ENCODE results near the gene PPARG.

The PPARG gene

DNA sequence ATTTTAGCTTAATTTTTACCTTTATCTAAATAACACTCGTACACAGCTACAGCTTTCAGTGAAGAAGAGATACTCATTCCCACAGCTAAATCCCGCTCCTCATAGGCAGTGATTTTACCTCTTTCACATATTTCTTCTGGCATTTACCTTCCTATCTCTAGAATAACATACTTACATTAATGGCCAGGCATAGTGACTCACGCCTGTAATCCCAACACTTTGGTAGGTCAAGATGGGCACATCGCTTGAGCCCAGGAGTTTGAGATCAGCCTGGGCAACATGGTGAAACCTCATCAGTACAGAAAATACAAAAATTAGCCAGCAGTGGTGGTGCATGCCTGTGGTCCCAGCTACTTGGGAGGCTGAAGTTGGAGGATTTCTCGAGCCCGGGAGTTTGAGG is 80.2 kb downstream of the PPARG start:
- H3K4me3 ChIP-seq (ENCODE audit: low read depth, low read length) = no peak overlapping the region
- no peak for DNase-seq (ENCODE audit: low read depth)
- in situ Hi-C loops (cut with HindIII; ENCODE audit: low sequenced_read_pairs) = no loop called here
- TF ChIP-seq, protein P1, sequence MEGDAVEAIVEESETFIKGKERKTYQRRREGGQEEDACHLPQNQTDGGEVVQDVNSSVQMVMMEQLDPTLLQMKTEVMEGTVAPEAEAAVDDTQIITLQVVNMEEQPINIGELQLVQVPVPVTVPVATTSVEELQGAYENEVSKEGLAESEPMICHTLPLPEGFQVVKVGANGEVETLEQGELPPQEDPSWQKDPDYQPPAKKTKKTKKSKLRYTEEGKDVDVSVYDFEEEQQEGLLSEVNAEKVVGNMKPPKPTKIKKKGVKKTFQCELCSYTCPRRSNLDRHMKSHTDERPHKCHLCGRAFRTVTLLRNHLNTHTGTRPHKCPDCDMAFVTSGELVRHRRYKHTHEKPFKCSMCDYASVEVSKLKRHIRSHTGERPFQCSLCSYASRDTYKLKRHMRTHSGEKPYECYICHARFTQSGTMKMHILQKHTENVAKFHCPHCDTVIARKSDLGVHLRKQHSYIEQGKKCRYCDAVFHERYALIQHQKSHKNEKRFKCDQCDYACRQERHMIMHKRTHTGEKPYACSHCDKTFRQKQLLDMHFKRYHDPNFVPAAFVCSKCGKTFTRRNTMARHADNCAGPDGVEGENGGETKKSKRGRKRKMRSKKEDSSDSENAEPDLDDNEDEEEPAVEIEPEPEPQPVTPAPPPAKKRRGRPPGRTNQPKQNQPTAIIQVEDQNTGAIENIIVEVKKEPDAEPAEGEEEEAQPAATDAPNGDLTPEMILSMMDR (IDR thresholded peaks at IDR 0.05; ENCODE audit: low read depth, low read length, missing control alignments) = no peak

DNA sequence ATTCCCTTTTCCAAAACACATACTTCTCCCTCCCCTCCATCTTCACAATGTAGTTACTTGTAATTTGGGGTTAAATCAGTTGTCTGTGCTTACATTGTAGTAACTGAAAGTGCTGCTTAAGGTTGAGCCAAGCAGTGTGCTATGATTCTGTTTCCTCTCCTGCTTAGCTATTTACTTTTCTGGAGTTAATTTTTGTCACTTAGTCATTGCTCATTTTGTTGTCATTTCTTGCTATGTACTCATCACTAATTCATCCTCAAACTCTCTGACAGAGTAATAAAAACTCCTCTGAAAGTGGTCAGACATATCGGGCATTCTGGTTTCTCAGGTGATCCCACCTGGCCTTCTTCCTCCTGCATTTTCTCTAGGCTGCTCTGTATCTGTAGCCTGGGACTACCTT is 80.7 kb downstream of the PPARG start:
- TF ChIP-seq, protein P1 (IDR thresholded peaks at IDR 0.05; ENCODE audit: low read depth, low read length, missing control alignments) = no peak
- in situ Hi-C loops (cut with HindIII; ENCODE audit: low sequenced_read_pairs) = no loop called here

DNA sequence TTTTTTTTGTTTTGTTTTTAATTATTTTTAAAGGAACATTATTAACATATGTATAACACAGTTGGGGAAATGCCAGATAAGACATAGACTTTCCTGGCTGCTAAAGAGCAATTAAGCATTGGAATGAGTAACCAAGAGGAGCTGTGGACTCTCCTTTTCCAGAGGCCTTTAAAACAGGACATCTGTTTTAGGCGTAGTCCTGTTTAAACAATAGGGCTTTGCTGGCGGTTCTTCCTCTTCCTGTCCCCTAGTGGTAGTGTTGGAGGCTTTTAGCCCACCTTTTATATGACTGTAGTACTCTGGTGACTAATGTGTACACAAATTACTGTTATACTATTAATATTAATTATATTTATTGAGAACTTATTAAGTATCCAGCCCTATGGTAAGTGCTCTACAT is 81.9 kb downstream of the PPARG start:
- in situ Hi-C loops (cut with HindIII; ENCODE audit: low sequenced_read_pairs) = no loop called here
- DNase-seq (ENCODE audit: low read depth) = no peak

More for the DNA sequence above, 80.7 kb downstream of the PPARG start:
- H3K4me3 ChIP-seq (ENCODE audit: low read depth, low read length) = no peak overlapping the region
- no peak for DNase-seq (ENCODE audit: low read depth)

DNA sequence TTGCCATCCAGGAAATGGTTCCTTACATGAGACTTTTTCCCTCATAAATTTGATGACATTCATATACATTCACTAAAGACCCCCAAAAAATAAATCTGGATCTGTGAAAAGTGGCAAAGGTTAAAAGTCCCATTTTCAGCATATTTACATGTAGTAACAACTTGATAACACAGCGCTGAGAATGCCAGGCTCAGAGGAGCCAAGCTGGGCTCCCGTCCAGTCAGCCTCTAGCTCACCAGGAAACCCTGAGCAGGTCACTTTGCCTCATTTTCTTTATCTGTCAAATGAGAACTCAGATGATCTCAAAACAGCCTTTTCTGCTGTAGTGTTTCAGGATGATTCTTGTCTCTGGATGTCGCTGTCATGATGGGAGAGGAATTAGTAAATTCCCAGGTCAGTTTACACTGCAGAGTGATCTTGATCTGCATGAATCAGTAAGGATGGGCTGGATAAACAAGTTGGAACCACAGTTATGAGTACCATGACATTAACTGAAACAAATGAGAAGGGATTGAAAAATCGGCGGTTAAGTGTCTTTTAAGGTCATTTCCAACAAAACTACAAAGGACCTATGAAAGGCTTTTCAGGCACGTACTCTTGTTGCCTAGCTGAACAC is 82.8 kb downstream of the PPARG start:
- no peak for DNase-seq (ENCODE audit: low read depth)
- in situ Hi-C loops (cut with HindIII; ENCODE audit: low sequenced_read_pairs) = no loop called here
- TF ChIP-seq, protein P1 (IDR thresholded peaks at IDR 0.05; ENCODE audit: low read depth, low read length, missing control alignments) = no peak

More for the DNA sequence above, 81.9 kb downstream of the PPARG start:
- TF ChIP-seq, protein P1 (IDR thresholded peaks at IDR 0.05; ENCODE audit: low read depth, low read length, missing control alignments) = peak; percentile 32
- no peak overlapping the region for H3K4me3 ChIP-seq (ENCODE audit: low read depth, low read length)

DNA sequence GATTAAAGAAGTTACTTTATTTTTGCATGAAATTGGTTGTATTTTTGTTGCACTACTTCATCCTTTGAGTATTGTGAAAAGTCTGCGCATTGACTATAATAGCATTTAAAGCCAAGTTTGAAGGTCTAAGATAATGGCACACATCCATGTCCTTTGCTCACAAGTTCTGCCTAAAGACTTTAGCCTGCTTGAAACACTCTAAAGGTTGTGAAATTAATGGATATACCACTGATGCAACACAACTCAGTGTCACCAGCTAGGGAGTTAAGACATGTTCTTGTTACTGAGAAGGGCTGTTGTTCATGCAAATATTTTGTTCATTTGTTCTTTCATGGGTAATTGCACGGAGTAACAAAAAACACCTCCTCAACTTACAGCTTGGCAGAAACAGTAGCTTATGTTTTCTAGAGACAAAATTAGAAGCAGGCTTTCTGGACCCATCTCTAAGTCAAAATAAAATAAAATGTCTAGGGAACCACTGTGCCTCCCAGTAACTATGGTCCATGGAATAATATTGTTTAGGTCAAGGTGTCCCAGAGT is 83.9 kb downstream of the PPARG start:
- in situ Hi-C loops (cut with HindIII; ENCODE audit: low sequenced_read_pairs) = no loop called here
- TF ChIP-seq, protein P1 (IDR thresholded peaks at IDR 0.05; ENCODE audit: low read depth, low read length, missing control alignments) = no peak
- H3K4me3 ChIP-seq (ENCODE audit: low read depth, low read length) = no peak overlapping the region
- DNase-seq (ENCODE audit: low read depth) = no peak

More for the DNA sequence above, 82.8 kb downstream of the PPARG start:
- H3K4me3 ChIP-seq (ENCODE audit: low read depth, low read length) = no peak overlapping the region

DNA sequence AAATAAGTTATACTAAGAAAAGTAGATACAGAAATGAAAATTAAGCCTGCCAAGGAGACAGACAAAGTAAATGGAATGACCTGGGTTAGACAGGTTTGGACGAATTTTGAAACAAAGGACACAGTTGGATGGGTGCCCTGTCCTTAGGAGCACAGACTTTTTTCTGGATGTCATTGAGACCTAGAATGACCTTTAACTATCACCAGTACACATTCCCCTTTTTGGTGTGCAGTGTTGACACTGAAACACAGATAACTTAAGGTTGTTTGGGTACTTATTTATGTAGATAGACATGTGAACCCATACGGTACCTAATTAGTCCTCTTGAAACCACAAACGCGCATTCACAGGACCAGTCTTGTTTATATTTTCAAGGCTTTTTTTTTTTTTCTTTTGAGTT is 86.7 kb downstream of the PPARG start:
- DNase-seq (ENCODE audit: low read depth) = no peak
- H3K4me3 ChIP-seq (ENCODE audit: low read depth, low read length) = no peak overlapping the region
- in situ Hi-C loops (cut with HindIII; ENCODE audit: low sequenced_read_pairs) = no loop called here
- TF ChIP-seq, protein P1 (IDR thresholded peaks at IDR 0.05; ENCODE audit: low read depth, low read length, missing control alignments) = no peak

Data from astrocyte of the cerebellum (primary cell).